ENCODE measurements around the gene IQCM. TPM values are rescaled to one million over a fixed set of nuclear protein-coding genes. Genes with fewer than 3 reads are reported as not detected.

The IQCM gene
- polyA plus RNA-seq, 3 donors = not detected

- Mint-ChIP-seq H3K4me1 (no peaks in the 10 kb centered on the region), H3K36me3 (no peaks in the 10 kb centered on the region), H3K9me3 (peaks cover 2 to 7% (median 5%) of the 10 kb centered on the region in 7 donors), H3K27ac (no peak overlapping the region), H3K4me3 (no peak overlapping the region), H3K27me3 (ENCODE audit: low read depth in 3 of 3) (no peaks in the 10 kb centered on the region)
- WGBS (ENCODE audit: insufficient coverage) = no CpG with 5 or more reads among the region's 1 CpG
- Histone ChIP-seq H3K4me3 (replicated peaks in 1 of 3; ENCODE audit: low read depth in 2 of 3, low read length in 3 of 3) (no peak overlapping the region), H3K79me2 (ENCODE audit: insufficient read depth, low read length) (no peaks in the 10 kb centered on the region), H3K9ac (ENCODE audit: insufficient read depth, low read length, poor library complexity, severe bottlenecking) (no peak overlapping the region), H2AFZ (ENCODE audit: insufficient read depth, low read depth, low read length, poor library complexity, severe bottlenecking) (no peak overlapping the region), H3K9me3 (replicated peaks in 1 of 2; ENCODE audit: control insufficient read depth in 1 of 2, insufficient read depth in 1 of 2, low read length in 2 of 2) (peaks cover 5 to 6% of the 10 kb centered on the region in 2 donors), H3K36me3 (replicated peaks in 1 of 2; ENCODE audit: control insufficient read depth in 1 of 2, insufficient read depth in 2 of 2, low read length in 2 of 2) (no peaks in the 10 kb centered on the region), H3K4me2 (replicated peaks; ENCODE audit: extremely low read depth, low read length, poor library complexity, severe bottlenecking) (no peak overlapping the region), H3K27ac (ENCODE audit: low read depth in 1 of 2, low read length in 2 of 2) (no peak overlapping the region), H3K4me1 (ENCODE audit: control insufficient read depth in 1 of 2, insufficient read depth in 2 of 2, low read length in 2 of 2) (no peaks in the 10 kb centered on the region), H3K27me3 (ENCODE audit: control insufficient read depth in 2 of 2, insufficient read depth in 2 of 2, low read length in 2 of 2) (no peaks in the 10 kb centered on the region), H4K20me1 (ENCODE audit: insufficient read depth, low read length) (no peaks in the 10 kb centered on the region)
- TF ChIP-seq CTCF (IDR thresholded peaks at IDR 0.05) = no peak
- no peak for DNase-seq
- intact Hi-C loops (cut with micrococcal nuclease) = no loop called here
These were observed 260.5 kb downstream of the IQCM start for GRCh38 chr4:149555146-149555545.

GRCh38 chr4:149553959-149554520 is 261.6 kb downstream of the IQCM start:
- intact Hi-C loops (cut with micrococcal nuclease) = no loop called here
- no peak overlapping the region for H3K4me2 ChIP-seq (replicated peaks; ENCODE audit: extremely low read depth, low read length, poor library complexity, severe bottlenecking)
- no peak overlapping the region for H3K27ac ChIP-seq (ENCODE audit: low read depth in 1 of 2, low read length in 2 of 2)
- no peaks in the 10 kb centered on the region for H3K4me1 Mint-ChIP-seq
- H3K27me3 ChIP-seq (ENCODE audit: control insufficient read depth in 2 of 2, insufficient read depth in 2 of 2, low read length in 2 of 2) = no peaks in the 10 kb centered on the region
- no peak for DNase-seq
- H3K79me2 ChIP-seq (ENCODE audit: insufficient read depth, low read length) = no peaks in the 10 kb centered on the region
- no peak overlapping the region for H2AFZ ChIP-seq (ENCODE audit: insufficient read depth, low read depth, low read length, poor library complexity, severe bottlenecking)
- peaks cover under 1 to 7% (median 5%) of the 10 kb centered on the region in 7 donors for H3K9me3 Mint-ChIP-seq
- no peak for TF ChIP-seq CTCF (IDR thresholded peaks at IDR 0.05)
- peaks cover 2 to 5% of the 10 kb centered on the region in 2 donors for H3K9me3 ChIP-seq (replicated peaks in 1 of 2; ENCODE audit: control insufficient read depth in 1 of 2, insufficient read depth in 1 of 2, low read length in 2 of 2)
- no peaks in the 10 kb centered on the region for H3K27me3 Mint-ChIP-seq (ENCODE audit: low read depth in 3 of 3)
- H3K4me3 Mint-ChIP-seq = no peak overlapping the region
- H3K36me3 Mint-ChIP-seq = no peaks in the 10 kb centered on the region
- H3K4me1 ChIP-seq (ENCODE audit: control insufficient read depth in 1 of 2, insufficient read depth in 2 of 2, low read length in 2 of 2) = no peaks in the 10 kb centered on the region
- H3K27ac Mint-ChIP-seq = no peak overlapping the region
- no peaks in the 10 kb centered on the region for H4K20me1 ChIP-seq (ENCODE audit: insufficient read depth, low read length)
- H3K9ac ChIP-seq (ENCODE audit: insufficient read depth, low read length, poor library complexity, severe bottlenecking) = no peak overlapping the region
- WGBS (ENCODE audit: insufficient coverage) = 80% methylated on average over 1 of the region's 6 CpGs
- H3K36me3 ChIP-seq (replicated peaks in 1 of 2; ENCODE audit: control insufficient read depth in 1 of 2, insufficient read depth in 2 of 2, low read length in 2 of 2) = no peaks in the 10 kb centered on the region
- no peak overlapping the region for H3K4me3 ChIP-seq (replicated peaks in 1 of 3; ENCODE audit: low read depth in 2 of 3, low read length in 3 of 3)

Measured in CD14-positive monocyte (primary cell).